GM21786 (cell line): ENCODE data around the gene GTF3C4.
A peak's percentile ranks its signal among the peaks of the same experiment; 100 is the strongest.

Source experiments
- ATAC-seq: cut with Tn5 transposase; IDR thresholded peaks from one replicate; pipeline ENCODE4 v1.9.1; 2021; ENCODE audit not compliant: unreplicated experiment

Gene GTF3C4

GRCh38 chr9:132647806-132648205 is 22.5 kb upstream of the GTF3C4 start:
- no peak for ATAC-seq

GRCh38 chr9:132648283-132648682 is 22.0 kb upstream of the GTF3C4 start:
- no peak for ATAC-seq

- no peak for ATAC-seq
Measured at GRCh38 chr9:132648685-132649084, 21.6 kb upstream of the GTF3C4 start.

GRCh38 chr9:132651259-132651658 is 19.0 kb upstream of the GTF3C4 start:
- ATAC-seq: no peak

- no peak for ATAC-seq
Measured at GRCh38 chr9:132656299-132656698, 14.0 kb upstream of the GTF3C4 start.

GRCh38 chr9:132662152-132662945 is 7.9 kb upstream of the GTF3C4 start:
- ATAC-seq: no peak

GRCh38 chr9:132663117-132663516 is 7.1 kb upstream of the GTF3C4 start:
- ATAC-seq: no peak

GRCh38 chr9:132663851-132664250 is 6.4 kb upstream of the GTF3C4 start:
- no peak for ATAC-seq

- ATAC-seq: peak; percentile 8
Measured at GRCh38 chr9:132669319-132669697, 956 bp upstream of the GTF3C4 start.

- peak; percentile 59 for ATAC-seq
Measured at GRCh38 chr9:132669698-132670456, 387 bp upstream of the GTF3C4 start, which contains the start of gene DDX31. DDX31 (minus strand) TSS chr9:132669983; CDS start chr9:132669934, 49 bp downstream.

- no peak for ATAC-seq
Measured at GRCh38 chr9:132671620-132672412, 1.6 kb downstream of the GTF3C4 start.

- no peak for ATAC-seq
Measured at GRCh38 chr9:132672413-132672690, 2.1 kb downstream of the GTF3C4 start.

GRCh38 chr9:132673355-132673754 is 3.1 kb downstream of the GTF3C4 start:
- no peak for ATAC-seq

- no peak for ATAC-seq
Measured at GRCh38 chr9:132674485-132674884, 4.2 kb downstream of the GTF3C4 start.

GRCh38 chr9:132677976-132678375 is 7.7 kb downstream of the GTF3C4 start:
- ATAC-seq: no peak

GRCh38 chr9:132679946-132680625 is 9.8 kb downstream of the GTF3C4 start:
- no peak for ATAC-seq

GRCh38 chr9:132681561-132681960 is 11.3 kb downstream of the GTF3C4 start:
- no peak for ATAC-seq

GRCh38 chr9:132683873-132684272 is 13.6 kb downstream of the GTF3C4 start:
- ATAC-seq: no peak

GRCh38 chr9:132690696-132691095 is 20.4 kb downstream of the GTF3C4 start:
- ATAC-seq: no peak

GRCh38 chr9:132694144-132694543 is 23.9 kb downstream of the GTF3C4 start:
- no peak for ATAC-seq

GRCh38 chr9:132697230-132697629 is 27.0 kb downstream of the GTF3C4 start:
- no peak for ATAC-seq
